ENCODE measurements around the gene PTPRM.

The PTPRM gene

GRCh38 chr18:7859122-7859521 is 292.0 kb downstream of the PTPRM start:
- Mint-ChIP-seq H3K36me3 (ENCODE audit: low read depth) (no peaks in the 10 kb centered on the region), H3K4me3 (no peak overlapping the region), H3K9me3 (peaks cover 6% of the 10 kb centered on the region), H3K4me1 (no peaks in the 10 kb centered on the region), H3K27ac (no peak overlapping the region), H3K27me3 (ENCODE audit: low read depth, poor library complexity) (no peaks in the 10 kb centered on the region)
- TF ChIP-seq CTCF (IDR thresholded peaks at IDR 0.05): no peak
- no peak for DNase-seq

GRCh38 chr18:7870266-7870665 is 303.1 kb downstream of the PTPRM start:
- no peak for DNase-seq
- Mint-ChIP-seq H3K27me3 (ENCODE audit: low read depth, poor library complexity) (peaks cover 3% of the 10 kb centered on the region), H3K4me3 (no peak overlapping the region), H3K36me3 (ENCODE audit: low read depth) (peaks cover 31% of the 10 kb centered on the region), H3K27ac (no peak overlapping the region), H3K9me3 (peaks cover 32% of the 10 kb centered on the region), H3K4me1 (peaks cover 9% of the 10 kb centered on the region)
- TF ChIP-seq CTCF (IDR thresholded peaks at IDR 0.05): no peak

- Mint-ChIP-seq H3K4me1 (peaks cover 9% of the 10 kb centered on the region), H3K9me3 (peaks cover 26% of the 10 kb centered on the region), H3K27ac (no peak overlapping the region), H3K27me3 (ENCODE audit: low read depth, poor library complexity) (peaks cover 6% of the 10 kb centered on the region), H3K4me3 (no peak overlapping the region), H3K36me3 (ENCODE audit: low read depth) (peaks cover 30% of the 10 kb centered on the region)
- no peak for TF ChIP-seq CTCF (IDR thresholded peaks at IDR 0.05)
- DNase-seq: no peak
These were observed 303.7 kb downstream of the PTPRM start for GRCh38 chr18:7870855-7871254.

- Mint-ChIP-seq H3K27me3 (ENCODE audit: low read depth, poor library complexity) (peaks cover 6% of the 10 kb centered on the region), H3K27ac (no peak overlapping the region), H3K4me3 (no peak overlapping the region), H3K9me3 (peaks cover 21% of the 10 kb centered on the region), H3K36me3 (ENCODE audit: low read depth) (peaks cover 22% of the 10 kb centered on the region), H3K4me1 (peaks cover 9% of the 10 kb centered on the region)
- no peak for DNase-seq
- no peak for TF ChIP-seq CTCF (IDR thresholded peaks at IDR 0.05)
These were observed 304.7 kb downstream of the PTPRM start for GRCh38 chr18:7871560-7872456.

GRCh38 chr18:7872569-7872968 is 305.5 kb downstream of the PTPRM start:
- H3K4me1 Mint-ChIP-seq: peaks cover 9% of the 10 kb centered on the region
- H3K27me3 Mint-ChIP-seq (ENCODE audit: low read depth, poor library complexity): peaks cover 6% of the 10 kb centered on the region
- H3K36me3 Mint-ChIP-seq (ENCODE audit: low read depth): peaks cover 14% of the 10 kb centered on the region
- no peak for DNase-seq
- H3K9me3 Mint-ChIP-seq: peaks cover 13% of the 10 kb centered on the region
- H3K27ac Mint-ChIP-seq: no peak overlapping the region
- no peak for TF ChIP-seq CTCF (IDR thresholded peaks at IDR 0.05)
- no peak overlapping the region for H3K4me3 Mint-ChIP-seq

GRCh38 chr18:7873316-7873715 is 306.2 kb downstream of the PTPRM start:
- no peak overlapping the region for H3K27ac Mint-ChIP-seq
- peaks cover 17% of the 10 kb centered on the region for H3K4me1 Mint-ChIP-seq
- no peak overlapping the region for H3K4me3 Mint-ChIP-seq
- peaks cover 6% of the 10 kb centered on the region for H3K36me3 Mint-ChIP-seq (ENCODE audit: low read depth)
- H3K9me3 Mint-ChIP-seq: peaks cover 5% of the 10 kb centered on the region
- no peak for TF ChIP-seq CTCF (IDR thresholded peaks at IDR 0.05)
- H3K27me3 Mint-ChIP-seq (ENCODE audit: low read depth, poor library complexity): peaks cover 5% of the 10 kb centered on the region
- no peak for DNase-seq
